ENCODE results near the gene PTPRG.
A peak's percentile ranks its signal among the peaks of the same experiment; 100 is the strongest.

Gene PTPRG

DNA sequence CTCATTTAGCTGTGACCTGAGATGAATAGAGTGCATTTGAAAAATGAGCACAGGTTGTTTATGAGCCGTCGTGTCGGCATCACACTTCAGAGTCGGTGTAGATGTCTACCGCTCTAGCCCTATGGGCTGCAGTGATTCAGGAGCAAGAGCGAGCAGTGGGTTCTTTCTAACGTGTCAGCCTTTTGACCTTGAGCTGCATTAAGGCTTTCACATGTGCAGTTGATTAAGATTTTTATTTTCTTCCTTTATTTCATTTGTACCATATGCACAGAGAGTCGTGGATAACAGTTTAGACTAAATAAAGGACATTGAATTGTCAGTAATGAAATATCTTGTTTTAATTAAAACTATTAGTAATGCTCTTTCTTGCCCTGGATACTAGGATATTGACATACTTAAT is 368.2 kb downstream of the PTPRG start:
- DNase-seq (ENCODE audit: low read depth): no peak

DNA sequence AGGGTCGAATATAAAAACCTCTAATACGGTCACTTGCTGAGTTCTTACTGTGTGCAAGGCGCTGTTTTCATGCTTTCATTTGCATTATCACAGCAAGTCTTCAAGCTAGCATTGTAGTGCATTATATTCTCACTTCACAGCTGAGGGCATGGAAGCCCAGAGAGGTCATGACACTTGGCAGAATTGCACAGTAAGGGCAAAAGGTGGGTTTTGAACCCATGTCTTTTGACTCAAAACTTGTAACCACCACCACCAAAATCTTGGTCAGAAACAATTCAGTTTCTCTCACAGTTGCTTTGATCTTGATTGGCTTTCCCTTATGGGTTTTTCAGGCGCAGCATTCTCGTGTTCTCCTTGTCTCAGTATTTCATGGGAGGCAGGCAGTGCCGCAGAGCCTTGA is 371.1 kb downstream of the PTPRG start:
- DNase-seq (ENCODE audit: low read depth): no peak

- DNase-seq (ENCODE audit: low read depth): no peak
These were observed 372.6 kb downstream of the PTPRG start for GRCh38 chr3:61933798-61934504.

DNA sequence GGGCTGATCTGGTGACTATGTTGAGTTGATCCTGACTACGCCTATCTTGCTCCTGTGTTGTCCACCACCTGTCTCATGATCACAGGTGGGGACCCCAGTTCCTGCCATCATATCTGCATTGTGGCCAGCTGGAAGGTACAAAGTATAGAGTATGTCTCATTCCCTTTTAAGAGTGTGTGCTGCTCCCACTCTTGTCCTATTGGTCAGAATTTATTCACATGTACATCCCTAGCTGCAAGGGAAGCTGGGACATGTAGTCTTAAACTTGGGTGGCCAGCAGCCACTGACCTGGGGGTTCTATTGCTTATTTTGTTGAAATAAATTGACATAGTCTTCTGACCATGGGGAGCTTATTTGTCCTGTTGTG is 373.1 kb downstream of the PTPRG start:
- no peak for DNase-seq (ENCODE audit: low read depth)

DNA sequence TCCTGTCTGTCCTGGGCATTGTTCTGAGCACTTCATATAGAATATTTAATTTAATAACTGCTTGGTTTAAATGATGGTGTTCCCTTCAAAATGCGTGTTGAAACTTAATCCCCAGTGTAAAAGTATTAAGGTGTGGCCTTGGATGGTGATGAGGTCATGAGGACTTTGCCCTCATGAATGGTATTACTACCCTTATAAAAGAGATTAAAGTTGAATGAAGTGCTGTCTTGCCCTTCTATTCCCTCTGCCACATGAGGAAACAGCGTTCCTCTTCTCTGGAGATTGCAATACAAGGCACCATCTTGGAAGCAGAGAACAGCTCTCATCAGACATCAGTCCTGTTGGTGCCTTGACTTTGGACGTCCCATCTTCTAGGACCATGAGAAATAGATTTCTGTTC is 374.4 kb downstream of the PTPRG start:
- no peak for DNase-seq (ENCODE audit: low read depth)

GRCh38 chr3:61936344-61936937 is 375.1 kb downstream of the PTPRG start:
- DNase-seq (ENCODE audit: low read depth): no peak

- DNase-seq (ENCODE audit: low read depth): no peak
These were observed 376.1 kb downstream of the PTPRG start for GRCh38 chr3:61937477-61937876.

- no peak for DNase-seq (ENCODE audit: low read depth)
These were observed 377.6 kb downstream of the PTPRG start for GRCh38 chr3:61938878-61939549.

DNA sequence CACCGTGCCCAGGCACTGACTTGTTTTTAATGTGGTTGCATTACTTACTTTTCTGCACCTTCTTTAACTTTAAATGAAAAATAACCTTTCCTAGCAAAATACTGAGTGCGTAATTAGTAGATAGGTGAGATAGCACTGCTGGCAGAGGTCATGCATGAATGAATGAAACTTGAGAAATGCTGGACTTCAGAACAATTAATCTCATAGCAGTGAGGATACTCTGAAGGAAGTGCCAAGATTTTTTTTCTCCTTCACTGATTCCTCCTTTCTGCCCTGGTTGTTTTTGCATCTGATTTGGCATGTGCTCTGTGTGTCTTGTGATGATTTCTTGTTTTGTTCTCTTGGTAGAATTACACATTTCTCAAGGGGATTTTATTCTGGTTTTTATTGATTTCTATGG is 378.9 kb downstream of the PTPRG start:
- no peak for DNase-seq (ENCODE audit: low read depth)

GRCh38 chr3:61943975-61944374 is 382.6 kb downstream of the PTPRG start:
- no peak for DNase-seq (ENCODE audit: low read depth)

GRCh38 chr3:61944726-61945125 is 383.4 kb downstream of the PTPRG start:
- DNase-seq (ENCODE audit: low read depth): no peak

GRCh38 chr3:61945657-61946056 is 384.3 kb downstream of the PTPRG start:
- no peak for DNase-seq (ENCODE audit: low read depth)

- DNase-seq (ENCODE audit: low read depth): no peak
These were observed 385.4 kb downstream of the PTPRG start for GRCh38 chr3:61946570-61947324.

DNA sequence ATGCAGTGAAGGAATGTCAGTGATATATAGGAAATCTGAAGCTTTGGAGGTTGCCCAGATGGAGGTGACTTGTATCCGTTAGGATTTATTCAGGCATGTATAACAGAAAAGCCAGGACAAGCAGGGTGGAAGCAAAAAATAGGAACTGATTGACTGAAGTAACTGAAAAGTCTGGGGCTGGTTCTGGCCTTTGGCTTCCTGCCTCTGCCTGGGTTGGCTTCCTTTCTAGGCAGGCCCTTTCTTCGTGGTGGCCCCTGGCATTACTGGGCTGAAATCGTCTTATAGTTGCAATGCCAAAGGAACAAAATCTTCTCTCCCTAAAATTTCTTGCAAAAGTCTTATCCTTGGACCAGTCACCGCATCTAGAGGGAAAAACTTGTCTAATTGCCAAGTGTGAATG is 386.1 kb downstream of the PTPRG start:
- no peak for DNase-seq (ENCODE audit: low read depth)

GRCh38 chr3:61948699-61949305 is 387.4 kb downstream of the PTPRG start:
- DNase-seq (ENCODE audit: low read depth): no peak

DNA sequence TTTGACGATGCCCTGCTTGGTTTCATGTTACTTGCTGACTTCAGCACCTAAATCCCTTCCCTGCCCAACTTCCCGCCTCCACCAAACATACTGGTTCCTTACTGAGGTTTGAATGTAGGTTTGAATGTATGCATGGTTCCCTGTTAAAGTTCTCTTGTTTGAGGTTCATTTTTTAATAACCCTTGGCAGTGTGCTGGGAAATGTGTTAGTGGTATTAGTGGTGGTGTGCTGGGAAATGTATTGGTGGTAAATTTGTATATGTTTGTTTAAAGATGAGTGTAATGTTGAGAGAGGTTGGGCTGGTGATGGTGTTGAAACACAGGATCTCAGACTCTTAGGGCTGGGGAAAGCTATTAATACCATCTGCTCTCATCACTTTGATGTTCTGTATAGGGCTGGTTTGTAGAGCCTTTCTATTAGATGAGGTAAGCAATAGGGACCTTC is 392.7 kb downstream of the PTPRG start:
- no peak for DNase-seq (ENCODE audit: low read depth)

DNA sequence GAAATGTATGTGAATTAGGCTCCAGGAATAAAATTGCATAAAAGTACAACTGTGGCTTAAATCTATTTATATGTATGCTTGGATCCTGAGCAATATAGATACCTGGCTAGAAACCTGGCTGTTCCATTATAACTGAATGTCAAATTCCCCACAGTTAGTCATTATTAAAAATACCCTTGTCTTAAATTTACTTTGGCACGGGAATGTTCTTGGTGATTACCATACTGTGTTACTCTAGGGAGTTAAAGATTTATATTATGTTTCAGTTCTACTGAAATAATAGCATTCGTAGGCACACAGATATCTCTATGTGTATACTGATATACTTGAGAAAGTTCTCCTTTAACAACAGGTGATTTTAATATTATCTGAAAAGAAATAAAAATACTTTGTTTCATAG is 394.1 kb downstream of the PTPRG start:
- DNase-seq (ENCODE audit: low read depth): no peak

DNA sequence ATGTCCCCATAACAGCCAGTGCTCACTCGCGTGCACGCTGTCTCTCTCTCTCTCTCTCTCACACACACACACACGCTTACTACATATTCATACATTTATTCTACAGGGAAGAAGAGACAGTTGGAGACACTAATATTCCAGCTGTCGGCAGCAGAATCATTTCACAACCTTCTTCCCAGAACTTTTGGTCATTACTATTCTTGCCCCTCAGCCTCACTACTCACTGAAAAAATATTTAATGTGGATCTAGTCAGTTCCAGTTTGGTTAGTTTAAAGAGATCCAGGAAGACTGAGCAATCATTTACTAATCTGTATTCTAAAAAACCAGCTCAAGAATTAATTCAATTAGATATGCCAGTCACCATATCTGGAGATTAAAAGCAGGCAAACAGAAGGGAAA is 394.9 kb downstream of the PTPRG start:
- DNase-seq (ENCODE audit: low read depth): peak; percentile 70

DNA sequence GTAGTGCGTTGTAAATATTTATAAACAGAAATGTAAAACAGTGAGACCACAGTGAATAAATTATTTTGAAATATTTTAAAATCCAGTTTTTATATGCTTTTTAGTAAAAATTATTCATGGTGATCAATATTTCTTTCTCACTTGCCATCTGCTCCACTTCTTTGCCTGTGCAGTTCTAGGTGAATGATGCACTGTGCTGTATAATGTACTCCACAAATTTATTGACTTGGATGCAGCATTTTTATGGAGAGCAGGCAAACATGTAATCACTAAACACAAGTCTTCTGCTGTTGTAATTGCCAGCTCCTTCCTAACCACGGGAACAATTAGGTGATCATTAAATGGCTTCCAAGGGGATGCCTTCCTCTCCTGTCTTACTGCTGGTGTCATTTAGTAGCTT is 395.9 kb downstream of the PTPRG start:
- DNase-seq (ENCODE audit: low read depth): no peak

GRCh38 chr3:61960976-61961375 is 399.6 kb downstream of the PTPRG start:
- DNase-seq (ENCODE audit: low read depth): no peak

DNA sequence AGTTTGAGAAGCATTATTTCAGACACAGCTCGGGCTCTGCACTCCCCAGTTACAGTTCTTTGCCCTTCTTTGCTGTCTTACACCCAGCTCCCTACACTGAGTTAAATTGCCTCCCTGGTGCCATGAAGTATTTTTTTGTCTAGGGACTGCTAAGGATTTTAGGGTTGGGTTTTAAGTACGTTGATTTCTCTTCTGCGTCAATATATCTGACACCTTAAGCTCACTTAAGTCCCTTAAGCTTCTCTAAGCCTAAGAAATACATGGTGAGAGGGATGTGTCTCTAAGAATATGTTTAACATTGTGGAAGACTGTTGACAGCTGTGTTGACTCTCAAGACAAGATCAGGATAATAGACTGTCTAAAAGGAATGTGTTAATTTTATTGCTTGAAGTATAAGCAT is 400.5 kb downstream of the PTPRG start:
- no peak for DNase-seq (ENCODE audit: low read depth)

- no peak for DNase-seq (ENCODE audit: low read depth)
These were observed 403.2 kb downstream of the PTPRG start for GRCh38 chr3:61964566-61964965.

DNA sequence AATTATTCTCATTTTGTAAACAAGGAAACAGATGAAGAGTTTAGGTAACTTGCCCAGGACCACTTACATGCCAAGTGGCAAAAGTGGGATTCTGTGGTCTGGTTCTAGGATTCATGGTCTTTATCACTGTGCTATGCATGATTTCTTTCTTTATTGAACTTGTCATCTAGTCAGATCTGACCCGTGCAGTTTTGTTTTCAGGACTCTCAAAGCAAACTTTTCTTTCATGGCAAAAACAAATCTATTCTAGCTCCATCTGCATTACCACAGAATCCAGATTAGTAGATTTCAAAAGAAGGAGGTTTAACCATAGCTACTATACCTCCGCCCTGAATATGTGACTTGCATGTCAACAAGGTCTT is 404.4 kb downstream of the PTPRG start:
- DNase-seq (ENCODE audit: low read depth): no peak
